GM10847 (cell line): Measurements from ENCODE around the gene SETX.

Experiments used
- POLR2A ChIP-seq: IDR thresholded peaks from 2 replicates; pipeline ENCODE4 v1.6.1; 2011; ENCODE audit not compliant: insufficient read length; ENCODE audit errors: extremely low read depth

Gene SETX

GRCh38 chr9:132247942-132248341 is 106.8 kb downstream of the SETX start:
- TF ChIP-seq POLR2A, result no peak

- no peak for TF ChIP-seq POLR2A
These were observed 109.3 kb downstream of the SETX start for GRCh38 chr9:132245465-132245864.

- TF ChIP-seq POLR2A, result no peak
These were observed 110.0 kb downstream of the SETX start for GRCh38 chr9:132244582-132245455.

- TF ChIP-seq POLR2A, result no peak
These were observed 111.4 kb downstream of the SETX start for GRCh38 chr9:132243156-132244074.

GRCh38 chr9:132242621-132243155 is 112.1 kb downstream of the SETX start:
- TF ChIP-seq POLR2A, result no peak

- TF ChIP-seq POLR2A, result no peak
These were observed 112.8 kb downstream of the SETX start for GRCh38 chr9:132241840-132242620.

- no peak for TF ChIP-seq POLR2A
These were observed 113.3 kb downstream of the SETX start for GRCh38 chr9:132241483-132241839.

- TF ChIP-seq POLR2A, result no peak
These were observed 113.8 kb downstream of the SETX start for GRCh38 chr9:132240841-132241482.

- TF ChIP-seq POLR2A, result no peak
These were observed 114.6 kb downstream of the SETX start for GRCh38 chr9:132239999-132240840.

GRCh38 chr9:132239518-132239917 is 115.3 kb downstream of the SETX start:
- TF ChIP-seq POLR2A, result no peak

- no peak for TF ChIP-seq POLR2A
These were observed 115.8 kb downstream of the SETX start for GRCh38 chr9:132238992-132239391.

GRCh38 chr9:132238026-132238972 is 116.5 kb downstream of the SETX start:
- TF ChIP-seq POLR2A, result no peak
